Measurements from ENCODE around the gene DAZAP1. TPM values are rescaled to one million over a fixed set of nuclear protein-coding genes. Genes with fewer than 3 reads are reported as not detected.

Gene DAZAP1
- total and polyA plus RNA-seq, 9 donors: 29.6 to 113 (median 77.4) TPM

DNA sequence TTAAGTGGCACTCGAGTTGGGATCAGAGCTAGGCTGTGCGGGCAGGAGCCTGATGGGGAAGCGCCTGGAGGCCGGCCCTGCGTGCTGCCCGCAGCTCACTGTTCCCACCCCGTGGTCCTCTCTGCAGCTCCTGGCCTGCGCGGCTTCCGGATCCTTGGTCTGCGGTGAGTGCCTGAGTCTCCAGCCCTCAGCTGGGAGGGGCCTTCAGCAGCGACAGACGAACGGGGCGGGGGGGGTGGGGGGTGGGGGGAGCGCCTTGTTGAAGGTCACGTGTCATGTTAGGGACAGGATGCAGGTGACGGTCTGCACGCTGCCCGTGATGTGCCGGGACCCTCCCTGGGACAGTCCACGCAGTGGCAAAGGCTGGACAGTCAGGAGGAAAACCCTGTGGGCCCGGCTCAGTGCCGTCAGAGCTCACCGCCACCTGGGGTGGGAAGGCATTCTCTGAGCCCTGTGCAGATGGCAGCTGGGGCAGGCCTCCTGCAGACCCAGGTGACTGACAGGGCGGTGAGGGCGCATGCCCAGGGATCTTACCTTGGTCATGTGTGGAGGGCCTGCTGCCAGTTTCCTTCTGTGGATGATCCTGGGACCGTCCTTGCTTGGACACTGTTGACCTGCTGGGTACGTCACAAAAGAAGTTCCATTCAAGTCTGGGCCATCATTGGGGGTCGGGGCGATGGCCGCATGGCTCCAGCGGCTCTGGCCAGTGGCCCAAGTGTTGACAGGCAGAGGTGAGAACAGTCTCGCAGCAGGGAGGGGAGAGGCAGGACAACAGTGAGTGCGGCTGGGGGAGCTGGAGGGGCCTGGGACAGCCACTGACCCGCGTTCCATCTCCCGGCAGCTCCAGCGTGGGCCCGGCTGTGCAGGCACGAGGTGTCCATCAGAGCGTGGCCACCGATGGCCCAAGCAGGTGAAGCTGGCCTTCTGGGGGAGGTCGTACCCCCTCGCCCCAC, 19.4 kb upstream of the DAZAP1 start:
- DNase-seq: no peak
- no peaks in the 10 kb centered on the region for H3K27me3 ChIP-seq
- no peak overlapping the region for H3K27ac ChIP-seq
- H3K4me1 ChIP-seq (ENCODE audit: insufficient read depth): peaks cover 2% of the 10 kb centered on the region
- H3K36me3 ChIP-seq: no peaks in the 10 kb centered on the region
- intact Hi-C loops (cut with DNase I): loop anchor here in 1 of 4 donors (10.0 kb wide), 1 partner anchor 113 kb away; the partner anchor contains the start of gene FAM174C
- no peak overlapping the region for H3K4me3 ChIP-seq
- 82 to 88% (median 87%) methylated on average over 40 to 45 of the region's 45 CpGs for WGBS, 3 donors
- no peaks in the 10 kb centered on the region for H3K9me3 ChIP-seq
- TF ChIP-seq EP300 (IDR thresholded peaks at IDR 0.05) (no peak), POLR2A (IDR thresholded peaks at IDR 0.05) (no peak)
- TF ChIP-seq, protein P1, sequence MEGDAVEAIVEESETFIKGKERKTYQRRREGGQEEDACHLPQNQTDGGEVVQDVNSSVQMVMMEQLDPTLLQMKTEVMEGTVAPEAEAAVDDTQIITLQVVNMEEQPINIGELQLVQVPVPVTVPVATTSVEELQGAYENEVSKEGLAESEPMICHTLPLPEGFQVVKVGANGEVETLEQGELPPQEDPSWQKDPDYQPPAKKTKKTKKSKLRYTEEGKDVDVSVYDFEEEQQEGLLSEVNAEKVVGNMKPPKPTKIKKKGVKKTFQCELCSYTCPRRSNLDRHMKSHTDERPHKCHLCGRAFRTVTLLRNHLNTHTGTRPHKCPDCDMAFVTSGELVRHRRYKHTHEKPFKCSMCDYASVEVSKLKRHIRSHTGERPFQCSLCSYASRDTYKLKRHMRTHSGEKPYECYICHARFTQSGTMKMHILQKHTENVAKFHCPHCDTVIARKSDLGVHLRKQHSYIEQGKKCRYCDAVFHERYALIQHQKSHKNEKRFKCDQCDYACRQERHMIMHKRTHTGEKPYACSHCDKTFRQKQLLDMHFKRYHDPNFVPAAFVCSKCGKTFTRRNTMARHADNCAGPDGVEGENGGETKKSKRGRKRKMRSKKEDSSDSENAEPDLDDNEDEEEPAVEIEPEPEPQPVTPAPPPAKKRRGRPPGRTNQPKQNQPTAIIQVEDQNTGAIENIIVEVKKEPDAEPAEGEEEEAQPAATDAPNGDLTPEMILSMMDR (IDR thresholded peaks at IDR 0.05): no peak

DNA sequence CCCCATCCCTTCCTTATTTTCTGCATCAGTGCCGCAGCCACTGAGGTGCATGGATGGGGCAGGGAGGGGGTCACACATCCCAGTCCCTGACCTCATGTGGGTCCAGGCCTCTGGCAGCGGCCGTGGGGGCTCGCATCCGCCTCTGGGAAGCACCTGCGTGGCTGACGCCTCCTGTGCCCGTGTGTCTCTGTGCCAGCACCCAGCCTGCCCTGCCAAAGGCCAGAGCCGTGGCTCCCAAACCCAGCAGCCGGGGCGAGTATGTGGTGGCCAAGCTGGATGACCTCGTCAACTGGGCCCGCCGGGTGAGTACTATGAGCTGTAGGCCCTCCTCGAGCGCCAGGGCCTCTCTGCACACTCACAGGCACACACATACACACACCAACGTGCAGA, 18.8 kb upstream of the DAZAP1 start:
- DNase-seq: no peak
- 92 to 94% (median 93%) methylated on average over 15 to 17 of the region's 17 CpGs for WGBS, 3 donors
- H3K27me3 ChIP-seq: no peaks in the 10 kb centered on the region
- no peak overlapping the region for H3K4me3 ChIP-seq
- no peak for TF ChIP-seq POLR2A (IDR thresholded peaks at IDR 0.05)
- TF ChIP-seq EP300 (IDR thresholded peaks at IDR 0.05): no peak
- TF ChIP-seq, protein P1 (IDR thresholded peaks at IDR 0.05): no peak
- no peaks in the 10 kb centered on the region for H3K36me3 ChIP-seq
- intact Hi-C loops (cut with DNase I): loop anchor here in 1 of 4 donors (10.0 kb wide), 1 partner anchor 114 kb away; the partner anchor contains the start of gene FAM174C
- H3K27ac ChIP-seq: no peak overlapping the region
- H3K9me3 ChIP-seq: no peaks in the 10 kb centered on the region
- H3K4me1 ChIP-seq (ENCODE audit: insufficient read depth): no peaks in the 10 kb centered on the region

DNA sequence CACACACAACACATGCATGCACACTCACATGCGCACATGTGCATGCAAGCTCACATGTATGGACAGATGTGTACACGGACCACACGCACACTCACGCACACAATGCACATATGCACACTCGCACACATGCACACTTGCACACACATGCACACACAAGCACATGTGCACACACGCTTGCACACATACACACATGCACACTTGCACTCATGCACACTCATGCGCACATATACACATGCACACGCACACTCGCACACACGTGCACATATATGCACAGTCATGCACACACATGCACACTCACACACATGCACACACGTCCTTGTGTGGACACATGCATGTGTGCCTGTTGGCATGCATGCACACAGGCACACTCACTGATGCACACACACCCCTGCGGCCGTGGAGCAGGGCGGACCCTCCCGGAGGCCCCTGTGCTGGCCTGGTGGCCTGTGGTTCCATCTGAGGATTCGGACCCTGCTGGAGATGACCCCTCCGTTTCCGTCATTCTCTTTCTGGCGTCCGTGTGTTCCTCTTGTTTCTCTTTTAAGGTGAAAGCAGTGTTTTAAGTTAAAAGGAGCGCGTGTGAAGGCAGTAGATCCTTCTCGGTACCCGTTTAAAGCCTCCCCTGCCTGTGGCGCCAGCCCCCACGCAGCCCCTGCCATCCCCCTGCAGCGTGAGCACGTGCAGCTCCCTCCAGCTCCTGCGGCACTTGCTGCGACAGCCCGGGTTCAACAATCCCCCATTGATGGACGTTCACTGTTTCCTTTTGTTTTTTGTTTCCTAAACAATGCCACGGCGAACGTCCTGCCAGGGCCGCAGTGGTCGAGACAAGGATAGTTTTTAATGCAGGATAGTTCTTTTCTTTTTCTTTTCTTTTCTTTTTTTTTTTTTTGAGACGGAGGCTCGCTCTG, 18.1 kb upstream of the DAZAP1 start:
- intact Hi-C loops (cut with DNase I): loop anchor here in 1 of 4 donors (10.0 kb wide), 1 partner anchor 114 kb away; the partner anchor contains the start of gene FAM174C
- 89 to 90% (median 90%) methylated on average over 39 of the region's 39 CpGs for WGBS, 3 donors
- no peak for DNase-seq
- H3K27me3 ChIP-seq: no peaks in the 10 kb centered on the region
- H3K4me3 ChIP-seq: no peak overlapping the region
- no peaks in the 10 kb centered on the region for H3K4me1 ChIP-seq (ENCODE audit: insufficient read depth)
- H3K27ac ChIP-seq: no peak overlapping the region
- H3K36me3 ChIP-seq: no peaks in the 10 kb centered on the region
- no peak for TF ChIP-seq POLR2A (IDR thresholded peaks at IDR 0.05)
- no peak for TF ChIP-seq EP300 (IDR thresholded peaks at IDR 0.05)
- TF ChIP-seq, protein P1 (IDR thresholded peaks at IDR 0.05): no peak
- no peaks in the 10 kb centered on the region for H3K9me3 ChIP-seq

DNA sequence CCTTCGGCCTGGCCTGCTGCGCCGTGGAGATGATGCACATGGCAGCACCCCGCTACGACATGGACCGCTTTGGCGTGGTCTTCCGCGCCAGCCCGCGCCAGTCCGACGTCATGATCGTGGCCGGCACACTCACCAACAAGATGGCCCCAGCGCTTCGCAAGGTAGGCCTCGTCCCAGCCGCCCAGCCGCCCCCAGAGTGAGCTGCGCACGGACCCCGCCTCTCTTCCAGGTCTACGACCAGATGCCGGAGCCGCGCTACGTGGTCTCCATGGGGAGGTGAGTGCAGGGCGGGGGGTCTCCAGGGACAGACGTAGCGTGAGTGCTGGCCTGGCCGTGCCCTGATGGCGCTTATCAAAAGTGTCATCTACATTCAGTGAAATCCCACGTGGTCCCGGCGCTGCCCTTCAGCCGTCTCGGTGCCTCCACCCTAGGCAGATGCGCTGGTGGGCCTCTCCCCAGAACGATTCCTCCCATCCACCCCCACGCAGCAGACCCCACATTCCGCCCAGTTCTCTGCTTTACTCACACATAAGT, 16.4 kb upstream of the DAZAP1 start:
- TF ChIP-seq, protein P1 (IDR thresholded peaks at IDR 0.05): no peak
- no peak for TF ChIP-seq POLR2A (IDR thresholded peaks at IDR 0.05)
- no peak for TF ChIP-seq EP300 (IDR thresholded peaks at IDR 0.05)
- no peaks in the 10 kb centered on the region for H3K36me3 ChIP-seq
- H3K9me3 ChIP-seq: no peaks in the 10 kb centered on the region
- DNase-seq: no peak
- H3K27ac ChIP-seq: no peak overlapping the region
- intact Hi-C loops (cut with DNase I): no loop called here
- no peaks in the 10 kb centered on the region for H3K27me3 ChIP-seq
- no peak overlapping the region for H3K4me3 ChIP-seq
- no peaks in the 10 kb centered on the region for H3K4me1 ChIP-seq (ENCODE audit: insufficient read depth)
- 88 to 91% (median 89%) methylated on average over 42 of the region's 42 CpGs for WGBS, 3 donors

All from ovary (tissue), 9 donors.